PFSK-1 (cell line): ENCODE data around the gene LPCAT3.

ENCODE experiments used
- POLR2AphosphoS5 ChIP-seq: IDR thresholded peaks from 2 replicates; pipeline ENCODE4 v1.6.1; 2012; ENCODE audit warnings: low read depth, mild to moderate bottlenecking, control low read depth, low read length, moderate library complexity
- TAF1 ChIP-seq: IDR thresholded peaks from 2 replicates; pipeline ENCODE4 v1.6.1; 2012; ENCODE audit warnings: low read length, control low read depth, borderline replicate concordance; ENCODE audit not compliant: insufficient read depth
- TF ChIP-seq, protein P1 (sequence below), 2 experiments: IDR thresholded peaks; 2 replicates each; pipeline versions ENCODE4 v1.6.1 to v1.8.0; 2011 to 2012; ENCODE audit warnings: low read depth in 2 of 2, low read length in 2 of 2, control low read depth in 1 of 2, inconsistent platforms in 1 of 2, mild to moderate bottlenecking in 1 of 2, moderate library complexity in 1 of 2; ENCODE audit not compliant: insufficient read depth in 1 of 2

DNA sequence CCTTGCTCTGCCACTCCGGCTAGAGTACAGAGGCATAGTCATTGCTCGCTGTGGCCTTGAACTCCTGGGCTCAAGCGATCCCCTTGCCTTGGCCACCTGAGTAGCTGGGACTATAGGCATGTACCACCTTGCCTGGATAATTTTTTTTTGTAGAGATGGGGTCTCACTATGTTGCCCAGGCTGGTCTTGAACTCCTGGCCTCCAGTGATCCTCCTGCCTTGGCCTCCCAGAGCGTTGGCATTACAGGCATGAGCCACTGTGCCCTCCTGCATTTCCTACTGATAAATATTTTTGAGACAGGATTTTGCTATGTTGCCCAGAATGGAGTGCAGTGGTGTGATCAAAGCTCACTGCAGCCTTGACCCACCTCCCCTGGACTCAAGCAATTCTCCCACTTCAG lies 38.2 kb downstream of the LPCAT3 start:
- TF ChIP-seq, protein P1, sequence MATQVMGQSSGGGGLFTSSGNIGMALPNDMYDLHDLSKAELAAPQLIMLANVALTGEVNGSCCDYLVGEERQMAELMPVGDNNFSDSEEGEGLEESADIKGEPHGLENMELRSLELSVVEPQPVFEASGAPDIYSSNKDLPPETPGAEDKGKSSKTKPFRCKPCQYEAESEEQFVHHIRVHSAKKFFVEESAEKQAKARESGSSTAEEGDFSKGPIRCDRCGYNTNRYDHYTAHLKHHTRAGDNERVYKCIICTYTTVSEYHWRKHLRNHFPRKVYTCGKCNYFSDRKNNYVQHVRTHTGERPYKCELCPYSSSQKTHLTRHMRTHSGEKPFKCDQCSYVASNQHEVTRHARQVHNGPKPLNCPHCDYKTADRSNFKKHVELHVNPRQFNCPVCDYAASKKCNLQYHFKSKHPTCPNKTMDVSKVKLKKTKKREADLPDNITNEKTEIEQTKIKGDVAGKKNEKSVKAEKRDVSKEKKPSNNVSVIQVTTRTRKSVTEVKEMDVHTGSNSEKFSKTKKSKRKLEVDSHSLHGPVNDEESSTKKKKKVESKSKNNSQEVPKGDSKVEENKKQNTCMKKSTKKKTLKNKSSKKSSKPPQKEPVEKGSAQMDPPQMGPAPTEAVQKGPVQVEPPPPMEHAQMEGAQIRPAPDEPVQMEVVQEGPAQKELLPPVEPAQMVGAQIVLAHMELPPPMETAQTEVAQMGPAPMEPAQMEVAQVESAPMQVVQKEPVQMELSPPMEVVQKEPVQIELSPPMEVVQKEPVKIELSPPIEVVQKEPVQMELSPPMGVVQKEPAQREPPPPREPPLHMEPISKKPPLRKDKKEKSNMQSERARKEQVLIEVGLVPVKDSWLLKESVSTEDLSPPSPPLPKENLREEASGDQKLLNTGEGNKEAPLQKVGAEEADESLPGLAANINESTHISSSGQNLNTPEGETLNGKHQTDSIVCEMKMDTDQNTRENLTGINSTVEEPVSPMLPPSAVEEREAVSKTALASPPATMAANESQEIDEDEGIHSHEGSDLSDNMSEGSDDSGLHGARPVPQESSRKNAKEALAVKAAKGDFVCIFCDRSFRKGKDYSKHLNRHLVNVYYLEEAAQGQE (IDR thresholded peaks at IDR 0.05; ENCODE audit: insufficient read depth in 1 of 2, low read depth in 2 of 2, low read length in 2 of 2), result no peak
- no peak for TF ChIP-seq POLR2AphosphoS5
- no peak for TF ChIP-seq TAF1
